ENCODE measurements around the gene NSMF.

The NSMF gene

DNA sequence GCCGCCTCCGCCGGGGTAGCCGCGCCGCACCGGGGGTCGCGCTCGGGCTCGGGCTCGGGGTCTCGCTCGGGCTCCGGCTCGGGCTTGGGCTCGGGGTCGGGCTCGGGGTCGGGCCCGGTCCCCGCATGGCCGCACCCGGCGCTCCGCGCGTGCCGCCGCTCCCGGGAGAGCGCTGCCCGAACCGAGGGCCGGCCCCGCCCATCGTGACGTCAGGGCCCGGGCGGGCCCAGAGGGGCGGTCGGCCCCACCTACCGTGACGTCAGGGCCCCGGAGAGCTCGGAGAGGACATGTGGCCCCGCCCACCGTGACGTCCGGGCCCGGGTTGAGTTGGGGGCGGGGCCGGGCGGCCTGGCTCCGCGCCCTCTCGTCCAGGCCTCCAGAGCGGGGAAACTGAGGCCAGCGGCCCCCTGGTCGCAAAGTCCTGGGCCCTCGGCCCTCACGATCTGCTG is at the start of gene NSMF:
Gene NSMF, minus strand, starts transcription at position 183 of the 449 bp plus-strand sequence. CDS start 232 bp downstream, outside the sequence.
- peaks cover 10 to 23% of the 10 kb centered on the region in 2 experiments for H3K4me1 ChIP-seq (ENCODE audit: control insufficient read depth in 1 of 2, insufficient read depth in 1 of 2, low read depth in 1 of 2, low read length in 1 of 2)

DNA sequence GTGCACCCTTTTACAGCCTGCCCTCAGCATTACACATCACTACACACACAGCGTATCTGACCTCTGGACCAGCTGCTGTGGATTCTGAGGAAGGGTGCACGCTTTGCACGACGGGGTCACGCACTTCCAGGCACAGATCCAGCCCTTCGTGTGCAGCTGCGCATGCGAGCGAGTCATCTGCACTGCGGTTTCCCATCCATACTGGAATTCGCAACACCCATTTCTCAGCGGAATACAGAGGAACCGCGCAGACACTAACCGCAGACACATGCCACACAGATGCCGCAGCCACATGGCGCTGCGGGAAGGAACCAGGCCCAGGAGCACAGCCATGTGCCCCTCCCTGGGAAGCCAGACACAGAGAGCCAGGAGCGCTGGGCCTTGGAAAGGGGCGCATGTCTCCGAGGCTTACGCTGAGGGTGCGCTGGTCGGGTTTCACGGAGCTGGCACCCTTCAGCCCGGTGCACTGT is 47.6 kb upstream of the NSMF start:
- H3K4me3 ChIP-seq (ENCODE audit: low read depth in 1 of 2, low read length in 1 of 2), result no peak overlapping the region
- H3K27ac ChIP-seq, result no peak overlapping the region

More for the DNA sequence above, at the start of gene NSMF:
- H3K27ac ChIP-seq, result no peak within 1 kb of the TSS
- peaks cover 81% of the 10 kb centered on the region for H3K27me3 ChIP-seq
- no peaks in the 10 kb centered on the region for H3K36me3 ChIP-seq
- TF ChIP-seq, protein P1, sequence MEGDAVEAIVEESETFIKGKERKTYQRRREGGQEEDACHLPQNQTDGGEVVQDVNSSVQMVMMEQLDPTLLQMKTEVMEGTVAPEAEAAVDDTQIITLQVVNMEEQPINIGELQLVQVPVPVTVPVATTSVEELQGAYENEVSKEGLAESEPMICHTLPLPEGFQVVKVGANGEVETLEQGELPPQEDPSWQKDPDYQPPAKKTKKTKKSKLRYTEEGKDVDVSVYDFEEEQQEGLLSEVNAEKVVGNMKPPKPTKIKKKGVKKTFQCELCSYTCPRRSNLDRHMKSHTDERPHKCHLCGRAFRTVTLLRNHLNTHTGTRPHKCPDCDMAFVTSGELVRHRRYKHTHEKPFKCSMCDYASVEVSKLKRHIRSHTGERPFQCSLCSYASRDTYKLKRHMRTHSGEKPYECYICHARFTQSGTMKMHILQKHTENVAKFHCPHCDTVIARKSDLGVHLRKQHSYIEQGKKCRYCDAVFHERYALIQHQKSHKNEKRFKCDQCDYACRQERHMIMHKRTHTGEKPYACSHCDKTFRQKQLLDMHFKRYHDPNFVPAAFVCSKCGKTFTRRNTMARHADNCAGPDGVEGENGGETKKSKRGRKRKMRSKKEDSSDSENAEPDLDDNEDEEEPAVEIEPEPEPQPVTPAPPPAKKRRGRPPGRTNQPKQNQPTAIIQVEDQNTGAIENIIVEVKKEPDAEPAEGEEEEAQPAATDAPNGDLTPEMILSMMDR (IDR thresholded peaks at IDR 0.05), result no peak
- peak within 1 kb of the TSS; percentile 49 to 67 for H3K4me3 ChIP-seq (ENCODE audit: low read depth in 1 of 2, low read length in 1 of 2)
- H3K9me3 ChIP-seq, result no peaks in the 10 kb centered on the region

DNA sequence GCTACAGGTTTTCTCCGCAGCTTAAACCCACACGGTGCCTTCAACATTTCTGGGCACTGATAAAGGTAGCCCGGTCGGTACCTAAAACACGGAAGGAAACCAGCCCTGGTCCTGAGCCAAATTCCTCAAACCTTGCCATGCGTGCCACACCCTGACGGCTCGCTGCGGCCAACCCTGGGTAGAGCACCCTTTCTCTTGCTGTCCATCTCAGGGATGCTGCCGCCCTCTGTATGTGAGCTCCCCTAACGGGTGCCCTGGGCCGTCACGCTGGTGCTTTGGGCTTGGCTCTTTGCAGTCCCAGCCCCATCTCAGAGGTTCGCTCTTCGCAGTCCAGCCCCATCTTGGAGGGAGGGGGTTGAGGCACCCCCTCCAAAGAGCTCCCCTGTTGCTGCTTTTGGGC is 47.1 kb upstream of the NSMF start:
- Histone ChIP-seq H3K27ac (no peak overlapping the region), H3K4me1 (ENCODE audit: control insufficient read depth in 1 of 2, insufficient read depth in 1 of 2, low read depth in 1 of 2, low read length in 1 of 2) (no peaks in the 10 kb centered on the region), H3K9me3 (no peaks in the 10 kb centered on the region), H3K27me3 (no peaks in the 10 kb centered on the region), H3K4me3 (ENCODE audit: low read depth in 1 of 2, low read length in 1 of 2) (no peak overlapping the region), H3K36me3 (no peaks in the 10 kb centered on the region)
- TF ChIP-seq, protein P1 (IDR thresholded peaks at IDR 0.05), result no peak

More for the DNA sequence above, 47.6 kb upstream of the NSMF start:
- no peaks in the 10 kb centered on the region for H3K27me3 ChIP-seq
- H3K4me1 ChIP-seq (ENCODE audit: control insufficient read depth in 1 of 2, insufficient read depth in 1 of 2, low read depth in 1 of 2, low read length in 1 of 2), result no peaks in the 10 kb centered on the region
- no peaks in the 10 kb centered on the region for H3K9me3 ChIP-seq
- TF ChIP-seq, protein P1 (IDR thresholded peaks at IDR 0.05), result no peak
- no peaks in the 10 kb centered on the region for H3K36me3 ChIP-seq

DNA sequence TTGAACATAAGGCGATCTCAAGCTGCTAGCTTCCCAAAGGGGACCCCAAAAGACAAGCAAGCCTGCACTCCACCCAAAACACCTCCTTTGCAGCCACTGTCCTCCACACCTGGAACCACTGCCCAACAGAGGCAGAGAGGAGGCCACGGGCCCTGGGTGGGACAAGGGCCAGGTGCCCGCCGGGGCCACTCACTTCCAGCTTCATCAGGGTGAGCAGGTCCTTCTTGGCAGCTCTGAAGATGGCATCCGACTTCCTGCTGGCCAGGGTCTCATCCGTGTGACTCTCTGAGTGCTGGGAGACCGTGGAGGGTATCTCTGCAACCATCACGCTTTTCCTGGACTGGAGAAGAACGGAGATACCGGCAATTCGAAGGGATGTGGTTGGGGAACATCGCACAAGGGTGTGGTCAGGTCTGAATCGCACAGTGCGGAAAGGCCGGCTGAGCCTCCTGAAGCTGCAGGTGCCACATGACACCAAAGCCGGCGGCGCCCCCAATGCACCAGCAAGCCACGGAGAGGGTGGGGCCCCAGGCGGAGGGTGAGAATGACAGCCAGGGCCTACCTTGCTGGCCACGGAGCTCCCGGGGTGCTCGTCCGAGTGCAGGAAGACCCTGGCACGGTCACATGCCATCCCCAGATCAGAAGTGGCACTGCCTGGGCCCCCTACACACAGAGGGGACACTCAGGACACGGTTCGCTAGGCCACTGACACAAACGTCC is 46.4 kb upstream of the NSMF start:
- Histone ChIP-seq H3K4me1 (ENCODE audit: control insufficient read depth in 1 of 2, insufficient read depth in 1 of 2, low read depth in 1 of 2, low read length in 1 of 2) (no peaks in the 10 kb centered on the region), H3K36me3 (no peaks in the 10 kb centered on the region), H3K27ac (no peak overlapping the region), H3K9me3 (no peaks in the 10 kb centered on the region), H3K4me3 (ENCODE audit: low read depth in 1 of 2, low read length in 1 of 2) (no peak overlapping the region), H3K27me3 (no peaks in the 10 kb centered on the region)
- TF ChIP-seq, protein P1 (IDR thresholded peaks at IDR 0.05), result no peak

DNA sequence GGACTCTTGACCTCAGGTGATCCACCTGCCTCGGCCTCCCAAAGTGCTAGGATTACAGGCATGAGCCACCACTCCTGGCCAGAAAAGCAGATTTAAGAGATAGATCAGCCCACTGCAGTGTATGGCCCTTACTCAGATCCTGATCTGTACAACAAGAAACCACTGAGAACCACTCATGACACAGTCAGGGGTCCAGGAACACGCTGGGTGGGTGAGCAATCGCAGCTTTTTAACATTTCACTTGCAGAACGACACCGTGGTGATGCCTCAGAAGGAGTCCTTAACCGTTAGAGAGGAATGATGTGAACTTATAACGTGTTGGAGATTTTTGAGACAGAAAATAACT is 45.3 kb upstream of the NSMF start:
- no peaks in the 10 kb centered on the region for H3K4me1 ChIP-seq (ENCODE audit: control insufficient read depth in 1 of 2, insufficient read depth in 1 of 2, low read depth in 1 of 2, low read length in 1 of 2)
- no peaks in the 10 kb centered on the region for H3K27me3 ChIP-seq
- no peaks in the 10 kb centered on the region for H3K36me3 ChIP-seq
- no peak overlapping the region for H3K27ac ChIP-seq
- TF ChIP-seq, protein P1 (IDR thresholded peaks at IDR 0.05), result no peak
- H3K9me3 ChIP-seq, result no peaks in the 10 kb centered on the region
- no peak overlapping the region for H3K4me3 ChIP-seq (ENCODE audit: low read depth in 1 of 2, low read length in 1 of 2)

Measured in neutrophil (primary cell).